GM12878 (cell line): Measurements from ENCODE around the gene HBA1. TPM values are rescaled to one million over a fixed set of nuclear protein-coding genes. Genes with fewer than 3 reads are reported as not detected.

Experiments
- CREM ChIP-seq: IDR thresholded peaks from 2 replicates; pipeline ENCODE4 v1.6.1; 2014; ENCODE audit warnings: antibody characterized with exemption, low read depth
- CUX1 ChIP-seq: IDR thresholded peaks from 2 replicates; pipeline ENCODE4 v1.6.1; 2012; ENCODE audit warnings: improper control_type of control experiment, low read depth, low read length; ENCODE audit not compliant: insufficient replicate concordance
- IRF5 ChIP-seq: fragments of 450-650 bp; IDR thresholded peaks from 2 replicates; pipeline ENCODE4 v1.6.1; 2017; ENCODE audit warnings: borderline replicate concordance
- NR2F1 ChIP-seq: fragments of 450-650 bp; conservative IDR thresholded peaks from 2 replicates; pipeline ENCODE4 v1.6.1; 2017; ENCODE audit warnings: mild to moderate bottlenecking
- TCF12 ChIP-seq: IDR thresholded peaks from 2 replicates; pipeline ENCODE4 v1.6.1; 2011; ENCODE audit warnings: low read depth, mild to moderate bottlenecking, low read length
- YBX1 ChIP-seq: fragments of 450-650 bp; IDR thresholded peaks from 2 replicates; pipeline ENCODE4 v1.6.1; 2016; ENCODE audit warnings: antibody characterized with exemption
- ZSCAN29 ChIP-seq: fragments of 450-650 bp; IDR thresholded peaks from 2 replicates; pipeline ENCODE4 v1.6.1; 2017; ENCODE audit warnings: mild to moderate bottlenecking, moderate library complexity
- polyA plus RNA-seq, 11 experiments: library from polyadenylated mRNA; depleted of rRNA in 4 of 11; unstranded in 6 of 11; stranded (reverse) in 5 of 11; fragments of >200 nt; fragmentation: Nextera tagmentation in 4 of 11; fragmentation: Illumina TruSeq in 1 of 11; extraction: Ambion mirVana in 4 of 11; extraction: Trizol in 1 of 11; gene quantifications; 1 replicate in 1 of 11; 2 replicates in 10 of 11; pipeline versions ENCODE4 v1.2.1 to v1.2.3, GENCODE V29; 2011 to 2016; ENCODE audit warnings: inconsistent platforms in 2 of 11, missing spikeins in 2 of 11, low read depth in 1 of 11
- total RNA-seq, 4 experiments: library from RNA; depleted of rRNA in 3 of 4; stranded (reverse); fragments of >200 nt in 3 of 4; fragmentation: Illumina TruSeq in 1 of 4; extraction: Trizol in 1 of 4; gene quantifications; 2 replicates each; pipeline versions ENCODE4 v1.2.1 to v1.2.3, GENCODE V29; 2013 to 2021

HBA1 gene
- total and polyA plus RNA-seq, 10 of the 15 experiments (the other 5 are each of a cell fraction or from before 2014, with no cell fraction given): 0.28 to 3.5 (median 0.83) TPM; not detected in 5

- TF ChIP-seq CUX1: no peak
- no peak for TF ChIP-seq CREM
- TF ChIP-seq TCF12: no peak
- TF ChIP-seq NR2F1: no peak
- no peak for TF ChIP-seq YBX1
- no peak for TF ChIP-seq IRF5
- no peak for TF ChIP-seq ZSCAN29
Observed at GRCh38 chr16:179211-180092, 3.0 kb downstream of the HBA1 start (continued).
